ENCODE results near the gene PRPSAP2.

DNA sequence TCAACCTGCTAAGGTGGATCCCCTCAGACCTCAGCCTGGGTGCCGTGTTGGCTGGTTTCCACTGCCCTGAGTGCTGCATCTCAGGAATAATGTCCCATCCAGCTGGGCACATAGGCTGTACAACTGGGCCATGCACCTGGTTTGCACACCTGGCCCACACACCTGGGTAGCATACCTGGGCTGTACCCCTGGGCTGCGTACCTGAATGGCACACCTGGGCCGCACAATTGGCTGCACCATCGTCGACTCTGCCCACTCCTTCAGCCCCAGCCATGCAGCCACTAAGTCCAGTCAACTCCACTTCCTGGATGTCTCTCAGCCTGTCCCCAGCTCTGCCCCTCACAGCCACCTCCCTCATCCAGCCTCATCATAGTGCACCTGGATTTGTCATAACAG is 101.9 kb downstream of the PRPSAP2 start:
- TF ChIP-seq, protein P1, sequence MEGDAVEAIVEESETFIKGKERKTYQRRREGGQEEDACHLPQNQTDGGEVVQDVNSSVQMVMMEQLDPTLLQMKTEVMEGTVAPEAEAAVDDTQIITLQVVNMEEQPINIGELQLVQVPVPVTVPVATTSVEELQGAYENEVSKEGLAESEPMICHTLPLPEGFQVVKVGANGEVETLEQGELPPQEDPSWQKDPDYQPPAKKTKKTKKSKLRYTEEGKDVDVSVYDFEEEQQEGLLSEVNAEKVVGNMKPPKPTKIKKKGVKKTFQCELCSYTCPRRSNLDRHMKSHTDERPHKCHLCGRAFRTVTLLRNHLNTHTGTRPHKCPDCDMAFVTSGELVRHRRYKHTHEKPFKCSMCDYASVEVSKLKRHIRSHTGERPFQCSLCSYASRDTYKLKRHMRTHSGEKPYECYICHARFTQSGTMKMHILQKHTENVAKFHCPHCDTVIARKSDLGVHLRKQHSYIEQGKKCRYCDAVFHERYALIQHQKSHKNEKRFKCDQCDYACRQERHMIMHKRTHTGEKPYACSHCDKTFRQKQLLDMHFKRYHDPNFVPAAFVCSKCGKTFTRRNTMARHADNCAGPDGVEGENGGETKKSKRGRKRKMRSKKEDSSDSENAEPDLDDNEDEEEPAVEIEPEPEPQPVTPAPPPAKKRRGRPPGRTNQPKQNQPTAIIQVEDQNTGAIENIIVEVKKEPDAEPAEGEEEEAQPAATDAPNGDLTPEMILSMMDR (IDR thresholded peaks at IDR 0.05; ENCODE audit: insufficient read depth, low read length, poor library complexity, severe bottlenecking), result no peak
- TF ChIP-seq EZH2phosphoT487 (conservative IDR thresholded peaks at IDR 0.05; ENCODE audit: low read length), result no peak

All from SU-DHL-6 (cell line).